GM21447 (cell line): ENCODE results near the gene KRT26.
"Not testable (repeated sequence)": the region's sequence is repeated elsewhere in the genome, so short reads cannot be mapped to it uniquely, and the experiment has no call there.

Experiments
- ATAC-seq: cut with Tn5 transposase; IDR thresholded peaks from one replicate; pipeline ENCODE4 v1.9.1; 2021; ENCODE audit not compliant: unreplicated experiment

Gene KRT26

DNA sequence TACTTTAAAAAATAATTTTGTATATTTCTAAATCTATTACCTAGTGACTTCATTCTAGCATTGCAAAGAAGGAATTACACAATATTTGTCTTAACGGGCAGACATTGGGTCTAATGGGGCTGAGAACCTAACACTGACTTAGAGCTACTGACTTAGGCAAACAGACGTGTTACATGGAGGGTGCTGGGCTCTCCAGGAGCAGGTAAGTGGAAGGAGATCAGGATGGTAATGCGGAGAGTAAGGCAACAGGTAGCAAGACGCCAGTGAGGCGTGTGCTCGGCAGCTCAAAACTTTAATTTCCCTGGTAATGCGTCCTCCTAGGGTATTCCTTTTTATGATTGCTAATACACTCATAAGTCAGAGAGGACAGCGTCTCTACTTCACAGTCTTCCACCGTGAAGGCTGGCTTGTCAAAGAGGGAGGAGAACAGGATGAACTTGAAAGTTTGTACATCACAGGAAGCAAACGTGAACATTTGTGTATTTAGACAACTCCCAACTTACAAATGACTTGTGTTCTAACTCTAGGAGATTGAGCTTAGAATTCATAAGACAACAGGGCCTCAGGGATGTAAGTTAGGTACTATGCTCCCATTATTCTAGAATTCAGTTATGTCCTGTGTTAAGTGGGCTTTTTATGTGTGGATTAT lies 23.1 kb upstream of the KRT26 start:
- no peak for ATAC-seq

DNA sequence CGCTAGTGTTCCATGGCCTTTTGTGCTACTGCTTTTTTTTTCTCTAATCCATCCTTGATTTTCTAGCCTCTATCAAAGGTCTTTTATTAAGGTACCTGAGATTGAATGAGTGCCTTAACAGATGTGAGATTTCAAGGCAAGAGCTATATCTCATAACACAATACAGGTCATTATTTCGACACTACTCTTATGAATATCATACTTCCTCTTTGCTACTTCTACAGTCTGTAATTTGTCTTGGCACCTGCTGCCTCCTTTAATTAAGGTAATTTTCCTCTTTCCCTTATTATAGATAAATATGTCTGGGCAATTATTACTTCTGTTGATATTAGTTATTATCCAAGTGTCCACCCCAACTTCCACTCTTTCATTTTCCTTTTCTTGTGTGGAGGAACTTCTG lies 22.5 kb upstream of the KRT26 start:
- no peak for ATAC-seq

DNA sequence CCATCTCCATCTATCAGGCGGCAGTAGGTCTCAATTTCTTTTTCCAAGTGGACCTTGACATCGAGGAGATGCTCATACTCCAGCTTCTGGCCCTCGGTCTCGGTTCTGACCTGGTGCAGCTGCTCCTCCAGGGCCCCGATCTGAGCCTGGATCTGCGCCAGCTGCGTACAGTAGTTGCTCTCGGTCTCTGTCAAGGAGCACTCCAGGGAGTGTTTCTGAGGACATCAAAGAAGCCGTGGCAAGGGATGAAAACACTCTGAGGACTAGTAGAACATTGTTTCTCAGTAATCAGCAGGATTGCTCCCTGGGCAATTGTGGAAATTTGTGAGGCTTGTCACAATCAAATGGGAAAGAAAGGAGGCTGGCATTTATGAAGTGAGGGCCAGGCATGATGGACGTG lies 21.8 kb upstream of the KRT26 start:
- no peak for ATAC-seq

DNA sequence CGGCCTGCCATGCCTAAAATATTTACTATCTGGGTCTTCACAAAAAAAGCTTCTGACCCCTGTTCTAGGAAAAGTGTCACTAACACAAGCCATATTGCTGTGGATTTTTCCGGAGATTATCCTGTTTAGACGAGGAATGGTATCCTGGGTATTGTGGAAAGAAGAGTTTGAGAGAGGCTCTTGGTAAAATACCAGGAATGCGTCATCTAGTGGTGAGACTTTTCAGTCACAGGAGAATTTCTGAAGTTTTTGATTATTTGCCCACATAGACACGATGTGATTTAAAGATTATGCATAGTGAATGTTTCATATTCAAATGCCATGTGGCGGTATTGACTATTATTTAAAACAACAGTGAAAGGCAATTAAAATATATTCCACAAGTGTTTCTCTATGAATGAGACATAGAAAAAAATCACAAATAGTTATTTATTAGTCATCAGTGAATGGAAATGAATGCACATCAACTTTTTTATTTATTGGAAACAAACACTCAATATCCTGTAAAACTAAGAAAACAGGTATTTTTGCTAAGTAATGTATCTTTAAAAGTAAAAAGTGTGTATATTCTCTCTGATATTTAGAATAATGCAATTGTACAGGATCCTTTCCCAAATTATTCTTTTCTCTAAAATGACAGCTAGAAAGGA lies 19.9 kb upstream of the KRT26 start:
- ATAC-seq, result no peak

DNA sequence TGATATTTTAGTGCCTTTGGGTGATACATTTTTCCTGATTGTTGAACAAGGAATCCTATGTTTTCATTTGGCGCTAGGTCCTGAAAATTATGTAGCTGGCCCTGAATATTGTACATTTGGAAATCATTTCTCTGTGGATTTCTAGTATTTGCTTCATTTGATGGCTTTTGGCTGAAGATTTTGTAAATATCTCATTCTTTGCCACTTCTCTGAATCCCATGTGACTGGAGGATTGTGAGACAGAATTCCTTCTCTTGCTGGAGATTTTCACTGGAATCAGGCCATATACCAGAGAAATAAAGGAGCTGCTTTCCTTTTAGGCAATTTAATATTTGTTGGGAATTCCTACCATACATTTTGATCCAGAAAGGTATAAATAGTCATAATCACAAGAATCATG lies 19.1 kb upstream of the KRT26 start:
- no peak for ATAC-seq

GRCh38 chr17:40782450-40782849 lies 10.4 kb upstream of the KRT26 start, which contains the start of gene KRT27:
Gene KRT27, minus strand, starts transcription at chr17:40782550. Its CDS starts 57 bp downstream, at chr17:40782493.
- ATAC-seq, result no peak

GRCh38 chr17:40779181-40779909 lies 7.3 kb upstream of the KRT26 start:
- ATAC-seq, result no peak

DNA sequence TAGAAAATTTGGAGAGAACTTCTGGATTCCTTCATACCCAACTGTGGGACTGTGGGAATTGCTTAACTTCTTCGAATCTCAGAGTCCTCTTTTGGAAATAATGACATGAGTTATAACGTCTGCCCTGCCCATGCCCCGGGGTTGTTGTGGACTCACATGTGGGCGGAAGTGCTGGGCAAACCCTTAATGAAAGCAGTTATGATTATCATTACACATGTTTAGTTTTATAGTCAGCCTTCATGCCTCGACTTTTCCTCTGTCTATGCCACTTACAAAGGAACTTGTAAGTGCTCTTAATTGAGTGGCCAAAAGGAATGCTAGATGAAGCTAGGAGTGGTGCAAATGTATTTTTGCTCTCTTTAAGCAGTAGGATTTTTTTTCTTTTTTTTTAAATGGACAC lies 6.5 kb upstream of the KRT26 start:
- no peak for ATAC-seq

- no peak for ATAC-seq
Observed at GRCh38 chr17:40777971-40778370, 6.0 kb upstream of the KRT26 start.

GRCh38 chr17:40777459-40777858 lies 5.5 kb upstream of the KRT26 start:
- no peak for ATAC-seq

DNA sequence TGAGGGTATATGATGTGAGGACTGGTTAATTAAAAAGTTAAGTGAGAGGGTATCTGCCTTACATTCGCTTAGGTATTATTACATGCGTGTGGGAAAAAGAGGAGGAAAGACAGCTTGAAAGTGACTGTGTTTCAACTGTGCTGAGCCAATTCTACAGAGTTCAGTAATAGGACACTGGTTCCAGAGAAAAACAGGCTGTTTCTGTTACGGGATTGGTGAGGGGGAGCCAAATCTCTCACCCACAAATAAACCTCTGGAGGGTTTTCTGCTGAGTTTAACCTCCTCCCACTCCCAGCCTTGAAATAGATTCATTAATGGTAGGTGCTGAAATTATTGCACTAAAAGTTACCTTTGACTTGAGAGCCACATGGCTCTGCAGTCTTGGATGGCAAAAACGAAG lies 3.9 kb upstream of the KRT26 start:
- no peak for ATAC-seq

GRCh38 chr17:40765657-40766056 lies 6.3 kb downstream of the KRT26 start:
- ATAC-seq, result no peak

DNA sequence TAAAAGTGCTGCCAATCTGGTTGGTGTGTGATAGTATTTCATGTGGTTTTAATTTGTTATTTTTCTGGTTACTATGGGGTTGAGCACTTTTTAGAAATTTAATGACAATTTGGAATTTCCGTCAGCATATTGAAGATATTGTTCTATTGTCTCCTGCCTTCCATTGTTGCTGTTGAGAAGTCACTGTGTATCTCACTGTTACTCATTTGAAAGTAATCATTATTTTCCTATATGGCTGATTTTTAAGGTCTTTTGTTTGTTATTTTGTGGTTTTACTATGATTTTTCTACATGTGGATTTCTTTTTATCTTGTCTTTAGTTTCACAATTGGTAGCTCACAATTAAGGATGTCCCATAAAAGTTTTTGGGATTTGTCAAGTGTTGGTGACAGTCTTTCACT lies 8.2 kb downstream of the KRT26 start:
- ATAC-seq, result no peak

DNA sequence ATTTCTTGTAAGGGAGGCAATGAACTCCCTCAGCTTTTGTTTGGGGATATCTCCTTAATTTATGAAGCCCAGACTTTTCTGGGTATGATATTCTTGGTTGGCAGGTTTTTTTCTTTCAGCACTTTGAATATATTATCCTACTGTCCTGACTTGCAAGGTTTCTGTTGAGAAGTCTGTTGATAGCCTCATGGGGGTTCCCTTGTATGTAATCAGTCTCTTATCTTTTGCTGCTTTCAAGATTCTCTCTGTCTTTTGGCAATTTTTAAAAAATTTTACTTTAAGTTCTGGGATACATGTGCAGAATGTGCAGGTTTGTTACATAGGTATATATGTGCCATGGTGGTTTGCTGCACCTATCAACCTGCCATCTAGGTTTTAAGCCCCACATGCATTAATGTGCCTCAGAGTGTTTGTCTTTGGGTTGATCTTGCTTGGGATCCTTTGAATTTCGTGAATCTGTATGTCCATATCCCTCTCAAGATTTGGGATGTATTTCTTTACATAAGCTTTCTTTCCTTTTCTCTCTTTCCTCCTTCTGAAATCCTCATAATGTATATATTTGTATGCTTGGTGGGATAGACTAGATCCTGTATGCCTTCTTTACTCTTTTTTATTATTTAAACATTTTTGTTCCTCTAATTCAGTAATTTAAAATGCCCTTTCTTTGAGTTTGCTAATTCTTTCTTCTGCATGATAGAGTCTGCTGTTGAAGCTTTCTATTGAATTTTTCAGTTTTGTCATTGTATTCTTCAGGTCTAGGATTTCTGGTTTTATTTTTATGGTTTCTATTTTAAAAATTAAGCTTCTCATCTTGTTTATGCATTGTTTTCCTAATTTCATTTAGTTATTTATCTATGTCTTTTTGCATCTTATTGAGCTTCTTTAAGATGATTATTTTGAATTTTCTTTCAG lies 11.6 kb downstream of the KRT26 start:
- ATAC-seq, result no peak

GRCh38 chr17:40755231-40755630 lies 16.8 kb downstream of the KRT26 start, which contains the start of gene KRT25:
Gene KRT25, minus strand, starts transcription at chr17:40755331. Its CDS starts 60 bp downstream, at chr17:40755271.
- no peak for ATAC-seq

DNA sequence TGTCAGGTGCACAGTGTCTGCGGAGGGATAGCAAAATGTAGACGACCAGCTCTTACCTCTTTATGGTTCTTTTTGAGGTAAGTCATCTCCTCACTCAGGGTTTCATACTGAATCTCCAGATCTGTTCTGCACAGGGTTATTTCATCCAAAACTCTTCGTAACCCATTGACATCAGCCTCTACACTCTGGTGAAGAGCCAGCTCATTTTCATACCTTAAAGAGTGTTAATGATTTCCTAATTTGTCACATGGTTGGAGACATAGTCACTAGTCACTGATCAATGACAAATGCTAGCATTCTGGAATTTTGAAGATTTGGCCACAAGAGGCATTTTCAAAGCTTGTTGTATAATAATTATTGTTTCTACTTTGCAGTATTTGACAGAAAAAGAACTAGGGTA lies 18.2 kb downstream of the KRT26 start:
- no peak for ATAC-seq

- no peak for ATAC-seq
Observed at GRCh38 chr17:40751065-40751464, 20.9 kb downstream of the KRT26 start.

- no peak for ATAC-seq
Observed at GRCh38 chr17:40750391-40750790, 21.6 kb downstream of the KRT26 start.

DNA sequence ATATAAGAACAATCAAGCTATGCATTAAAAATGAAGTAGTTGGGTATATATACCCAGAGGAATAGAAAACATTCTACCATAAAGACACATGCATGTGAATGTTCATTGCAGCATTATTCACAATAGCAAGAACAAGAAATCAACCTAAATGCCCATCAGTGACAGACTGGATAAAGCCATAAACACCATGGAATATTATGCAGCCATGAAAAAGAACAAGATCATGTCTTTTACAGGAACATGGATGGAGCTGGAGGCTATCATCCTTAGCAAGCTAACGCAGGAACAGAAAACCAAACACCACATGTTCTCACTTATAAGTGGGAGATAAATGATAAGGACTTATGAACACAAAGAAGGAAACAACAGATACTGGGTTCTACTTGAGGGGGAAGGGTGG lies 23.3 kb downstream of the KRT26 start:
- not testable (repeated sequence) for ATAC-seq

DNA sequence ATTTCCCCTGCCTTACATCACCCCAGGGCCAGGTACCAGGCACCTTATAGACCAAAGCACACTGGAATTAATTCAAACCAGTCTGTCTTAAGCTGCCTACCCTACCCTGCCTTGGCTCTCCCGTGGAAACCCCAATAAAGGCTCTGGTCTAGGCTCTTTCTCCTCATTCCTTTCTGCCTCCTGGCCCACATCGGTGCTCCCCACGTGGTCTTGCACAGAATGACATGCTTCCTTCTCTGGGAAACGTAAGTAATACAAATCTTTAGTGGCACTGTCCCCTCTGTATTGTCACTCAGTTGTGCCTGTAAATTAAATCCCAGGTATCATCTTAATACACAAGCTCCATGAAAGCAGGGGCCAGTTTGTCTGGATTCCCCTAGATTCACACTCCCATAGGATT lies 33.4 kb downstream of the KRT26 start:
- no peak for ATAC-seq

GRCh38 chr17:40735016-40735415 lies 37.0 kb downstream of the KRT26 start:
- no peak for ATAC-seq
